CD4-positive, alpha-beta T cell treated with Interleukin-15 for 4 hours (primary cell): Measurements from ENCODE around the gene RHOT2.

Experiments used
- DNase-seq: peaks from one replicate; pipeline ENCODE4 v3.0.0-alpha.2; 2020; ENCODE audit warnings: low spot score

Gene RHOT2

GRCh38 chr16:700684-701584 lies 33.0 kb downstream of the RHOT2 start:
- peak; percentile 43 for DNase-seq

GRCh38 chr16:702341-702740 lies 34.4 kb downstream of the RHOT2 start:
- DNase-seq = no peak

DNA sequence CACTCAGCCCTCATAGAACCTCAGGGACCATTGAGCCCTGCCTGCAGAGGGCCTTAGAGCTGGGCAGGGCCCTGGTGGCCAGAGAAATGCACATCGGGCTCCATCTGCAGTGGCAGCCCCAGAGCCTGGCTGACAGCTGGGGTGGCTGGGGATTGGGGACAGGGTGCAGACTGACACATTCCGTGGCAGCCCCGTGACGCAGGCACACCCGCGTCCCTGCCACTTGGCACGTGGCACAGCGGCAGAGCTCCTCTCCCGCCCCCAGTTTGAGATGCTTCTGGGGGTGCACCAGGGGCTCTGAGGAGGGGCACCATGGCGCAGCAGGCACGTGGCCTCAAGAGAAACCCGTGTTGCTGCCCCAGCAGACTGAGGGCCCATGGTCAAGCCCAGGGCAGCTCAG lies 35.5 kb downstream of the RHOT2 start:
- DNase-seq = no peak

- no peak for DNase-seq
Observed at GRCh38 chr16:704047-704446, 36.1 kb downstream of the RHOT2 start.

GRCh38 chr16:704552-705380 lies 36.8 kb downstream of the RHOT2 start:
- no peak for DNase-seq

DNA sequence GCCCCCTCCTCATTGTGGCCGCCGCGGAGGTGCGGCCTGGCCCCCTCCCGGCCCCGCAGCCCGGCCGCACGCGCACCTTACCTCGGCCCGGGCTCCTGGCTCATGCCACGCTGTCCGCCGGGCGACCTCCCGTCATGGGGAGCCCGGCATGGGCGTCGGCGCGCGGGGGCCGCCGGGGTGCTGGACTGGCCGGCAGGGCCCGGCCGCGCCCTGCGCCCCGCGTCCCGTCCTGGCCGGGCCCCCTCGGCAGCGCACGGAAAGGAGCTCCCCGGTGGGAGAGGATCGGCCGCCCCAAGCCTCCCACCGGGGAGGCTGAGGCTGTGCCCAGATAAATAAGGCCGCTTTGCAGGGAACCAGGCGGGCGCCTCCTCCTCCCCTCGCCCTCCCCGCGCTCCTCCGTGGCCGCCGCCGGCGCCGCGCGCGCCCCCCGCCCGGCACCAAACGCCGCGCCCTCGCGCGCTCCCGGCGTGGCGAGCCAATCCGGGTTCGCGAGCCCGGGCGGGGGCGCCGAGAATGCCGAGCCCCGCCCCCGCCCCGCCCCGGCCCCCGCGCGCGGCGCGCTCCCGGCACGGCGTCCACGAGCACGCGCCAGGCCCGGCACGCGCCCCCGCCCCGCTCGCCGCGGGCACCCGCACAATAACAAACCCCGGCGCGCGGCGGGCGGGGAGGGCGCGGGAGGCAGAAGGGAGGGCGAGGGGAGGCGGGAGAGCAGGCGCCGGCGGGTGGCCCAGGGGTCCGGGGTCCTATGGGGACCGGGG lies 37.7 kb downstream of the RHOT2 start, which contains the start of gene FBXL16:
Gene FBXL16, minus strand, starts transcription at position 371 of the 758 bp plus-strand sequence. CDS start 8,396 bp downstream, outside the sequence.
- no peak for DNase-seq

GRCh38 chr16:706189-707061 lies 38.5 kb downstream of the RHOT2 start:
- DNase-seq = no peak

GRCh38 chr16:707062-707538 lies 39.2 kb downstream of the RHOT2 start:
- DNase-seq = no peak

GRCh38 chr16:708019-708418 lies 40.1 kb downstream of the RHOT2 start:
- DNase-seq = no peak

GRCh38 chr16:708959-709358 lies 41.0 kb downstream of the RHOT2 start:
- DNase-seq = no peak

DNA sequence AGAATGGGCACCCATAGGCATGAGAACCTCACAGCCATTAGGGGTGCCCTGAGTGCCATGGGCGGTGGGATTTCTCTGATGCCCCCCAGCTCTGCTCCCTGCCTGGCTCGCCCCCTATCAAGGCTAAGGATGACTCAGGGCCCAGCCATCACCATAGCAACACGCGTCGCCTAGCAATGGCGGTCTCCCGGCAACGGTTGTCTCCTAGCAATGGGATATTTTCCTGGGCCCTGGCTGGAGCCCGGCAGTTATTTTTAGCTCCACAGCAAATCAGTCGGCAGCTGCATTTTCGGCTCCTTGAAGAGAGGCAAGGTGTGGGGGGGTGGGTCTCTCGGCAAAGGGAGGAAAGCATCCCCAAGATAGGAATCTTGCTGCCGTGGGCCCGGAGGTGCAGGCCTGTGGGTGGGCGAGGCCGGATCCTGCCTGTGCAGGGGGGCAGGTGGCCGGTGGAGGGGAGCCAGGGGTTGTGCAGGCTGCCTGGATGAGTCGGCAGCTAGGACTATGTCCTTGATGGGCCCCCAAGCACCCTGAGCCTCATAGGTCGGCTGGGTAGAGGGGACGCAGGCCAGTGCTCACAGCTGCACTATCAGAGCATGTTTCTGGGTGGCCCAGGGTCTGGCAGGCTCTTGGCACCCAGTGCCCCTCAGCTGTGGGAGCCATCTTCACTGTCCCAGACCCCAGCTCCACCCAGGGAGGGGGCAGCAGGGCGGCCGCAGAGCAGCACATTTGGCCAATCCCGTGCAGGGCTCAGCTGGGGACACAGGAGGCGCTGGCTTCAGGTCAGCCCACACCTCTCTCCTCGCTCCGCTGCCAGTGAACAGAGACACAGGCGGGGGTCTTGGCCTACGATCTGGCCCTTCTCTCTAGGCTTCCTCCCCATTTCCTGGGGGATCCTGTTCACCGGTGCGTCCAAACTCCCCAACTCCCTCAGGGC lies 41.9 kb downstream of the RHOT2 start:
- DNase-seq = no peak

GRCh38 chr16:710500-711075 lies 42.7 kb downstream of the RHOT2 start:
- no peak for DNase-seq

- DNase-seq = no peak
Observed at GRCh38 chr16:711084-711483, 43.2 kb downstream of the RHOT2 start.

GRCh38 chr16:711548-712320 lies 43.8 kb downstream of the RHOT2 start:
- peak; percentile 76 for DNase-seq

DNA sequence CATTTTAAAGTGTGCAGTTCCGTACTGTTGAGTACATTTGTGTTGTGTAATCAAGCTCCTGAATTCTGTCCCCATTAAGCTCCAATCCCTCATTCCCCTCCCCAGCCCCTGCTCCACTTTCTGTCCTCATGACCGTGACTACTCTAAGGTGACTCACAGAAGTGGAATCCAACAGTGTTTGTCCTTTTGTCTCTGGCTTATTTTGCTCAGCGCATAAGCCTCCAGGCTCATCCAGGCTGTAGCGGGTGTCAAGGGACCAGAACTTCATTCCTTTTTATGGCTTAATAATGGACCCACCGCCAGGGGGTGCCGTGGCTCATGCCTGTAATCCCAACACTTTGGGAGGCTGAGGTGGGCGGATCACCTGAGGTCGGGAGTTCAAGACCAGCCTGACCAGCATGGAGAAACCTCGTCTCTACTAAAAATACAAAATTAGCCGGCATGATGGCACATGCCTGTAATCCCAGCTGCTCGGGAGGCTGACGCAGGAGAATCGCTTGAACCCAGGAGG lies 44.9 kb downstream of the RHOT2 start:
- DNase-seq = peak; percentile 45

- DNase-seq = no peak
Observed at GRCh38 chr16:714079-714478, 46.1 kb downstream of the RHOT2 start.

- peak; percentile 86 for DNase-seq
Observed at GRCh38 chr16:714558-715476, 46.9 kb downstream of the RHOT2 start, which contains the start of gene METRN. TSS of gene METRN (plus strand) at chr16:715118. CDS start at chr16:715290, 172 bp downstream.
